Neuron (in vitro differentiated cells): ENCODE measurements around the gene GALNS.

ENCODE experiments used
- H2AFZ ChIP-seq: one replicate; pipeline ENCODE4 v1.6.1; 2013; ENCODE audit warnings: low read depth, mild to moderate bottlenecking, inconsistent platforms, low read length, moderate library complexity
- H3K27me3 ChIP-seq: one replicate; pipeline ENCODE4 v1.6.1; 2013; ENCODE audit warnings: low read length; ENCODE audit not compliant: insufficient read depth
- H3K36me3 ChIP-seq: one replicate; pipeline ENCODE4 v1.6.1; 2013; ENCODE audit warnings: low read length; ENCODE audit not compliant: insufficient read depth
- H3K4me1 ChIP-seq: one replicate; pipeline ENCODE4 v1.6.1; 2013; ENCODE audit warnings: low read length; ENCODE audit not compliant: insufficient read depth
- H3K4me3 ChIP-seq: 2 replicates; pipeline ENCODE4 v1.5.1; 2013; ENCODE audit warnings: mild to moderate bottlenecking, low read length, moderate library complexity
- H3K9me3 ChIP-seq: one replicate; pipeline ENCODE4 v1.6.1; 2013; ENCODE audit warnings: low read length

Gene GALNS

DNA sequence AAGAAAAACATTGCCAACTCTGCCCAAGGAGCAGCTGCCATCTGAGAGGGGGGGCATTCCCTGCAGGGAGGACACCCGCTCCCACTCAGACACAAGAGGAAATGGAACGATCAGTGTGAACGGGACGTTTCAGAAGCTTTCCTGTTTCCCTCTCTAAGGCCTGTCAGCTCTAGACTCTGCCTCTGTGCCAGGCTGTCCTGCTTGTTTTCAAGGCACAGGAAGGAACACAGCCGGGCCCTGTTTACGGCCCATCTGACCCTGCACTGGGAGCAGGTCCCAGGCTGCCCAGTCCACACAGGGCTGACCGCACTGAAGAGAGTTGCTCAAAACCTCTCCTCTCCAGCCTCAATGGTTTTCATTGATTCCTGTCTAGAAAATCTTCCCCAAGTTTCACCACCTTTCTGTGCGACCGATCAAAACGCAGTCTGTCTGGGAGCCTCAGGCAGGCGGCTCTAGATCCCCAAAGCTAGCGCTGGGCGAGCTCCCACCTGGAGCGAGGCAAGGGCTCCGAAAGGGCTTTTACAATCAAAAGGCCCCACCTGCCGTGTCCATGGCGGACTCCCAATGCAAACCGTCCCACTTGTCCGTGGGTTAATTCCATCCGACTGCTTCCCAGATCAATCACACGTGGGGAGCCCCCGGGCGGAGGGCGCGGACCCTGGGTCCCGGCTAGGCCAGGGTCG lies 73.2 kb downstream of the GALNS start:
- Histone ChIP-seq H3K36me3 (no peaks in the 10 kb centered on the region), H3K4me3 (no peak overlapping the region), H3K27me3 (peaks cover 36% of the 10 kb centered on the region), H2AFZ (no peak overlapping the region), H3K9me3 (no peaks in the 10 kb centered on the region), H3K4me1 (no peaks in the 10 kb centered on the region)

DNA sequence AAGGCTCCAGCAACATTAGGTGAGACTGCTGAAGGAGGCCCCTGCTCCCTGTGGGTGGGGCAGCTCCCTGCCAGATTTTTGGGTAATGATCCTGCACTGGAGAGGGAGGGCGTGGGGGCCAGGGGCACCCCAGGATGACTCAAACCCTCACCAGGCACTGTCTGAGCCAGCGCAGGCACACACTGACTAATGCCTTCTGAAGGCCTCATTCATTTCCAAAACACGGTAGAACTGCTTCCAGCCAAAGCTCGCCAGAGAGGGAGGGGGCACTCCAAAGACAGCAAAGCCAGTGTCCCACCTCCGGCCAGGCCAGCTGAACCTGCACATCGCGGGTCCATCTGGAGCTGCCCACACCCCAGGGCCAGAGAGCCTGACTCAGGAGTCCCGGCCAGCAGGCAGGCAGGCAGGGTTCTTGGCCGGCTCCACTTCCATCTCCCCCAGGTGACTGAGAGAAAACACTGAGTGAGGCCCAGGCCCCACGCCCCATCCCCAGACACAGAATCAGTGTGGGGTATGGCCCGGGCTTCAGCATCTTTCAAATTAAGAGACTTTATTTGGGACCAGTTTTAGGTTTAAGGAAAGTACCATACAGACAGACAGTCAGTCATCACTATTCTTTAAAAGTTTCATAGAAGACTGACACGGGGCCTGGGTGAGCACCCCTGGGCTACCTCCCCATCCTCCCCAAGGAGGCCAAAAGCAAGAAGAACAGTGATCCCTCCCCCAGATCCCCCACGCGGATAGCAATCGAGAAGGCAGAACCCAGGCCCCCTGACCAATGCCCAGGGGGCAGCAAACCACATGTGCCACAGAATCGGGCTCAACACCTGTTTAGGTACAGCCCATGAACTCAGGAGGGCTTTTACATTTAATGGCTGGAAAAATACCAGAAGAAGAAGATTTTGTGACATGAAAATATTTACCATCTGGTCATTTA lies 74.0 kb downstream of the GALNS start:
- no peak overlapping the region for H3K4me3 ChIP-seq
- no peaks in the 10 kb centered on the region for H3K9me3 ChIP-seq
- no peaks in the 10 kb centered on the region for H3K4me1 ChIP-seq
- peaks cover 36% of the 10 kb centered on the region for H3K27me3 ChIP-seq
- no peak overlapping the region for H2AFZ ChIP-seq
- H3K36me3 ChIP-seq: no peaks in the 10 kb centered on the region

DNA sequence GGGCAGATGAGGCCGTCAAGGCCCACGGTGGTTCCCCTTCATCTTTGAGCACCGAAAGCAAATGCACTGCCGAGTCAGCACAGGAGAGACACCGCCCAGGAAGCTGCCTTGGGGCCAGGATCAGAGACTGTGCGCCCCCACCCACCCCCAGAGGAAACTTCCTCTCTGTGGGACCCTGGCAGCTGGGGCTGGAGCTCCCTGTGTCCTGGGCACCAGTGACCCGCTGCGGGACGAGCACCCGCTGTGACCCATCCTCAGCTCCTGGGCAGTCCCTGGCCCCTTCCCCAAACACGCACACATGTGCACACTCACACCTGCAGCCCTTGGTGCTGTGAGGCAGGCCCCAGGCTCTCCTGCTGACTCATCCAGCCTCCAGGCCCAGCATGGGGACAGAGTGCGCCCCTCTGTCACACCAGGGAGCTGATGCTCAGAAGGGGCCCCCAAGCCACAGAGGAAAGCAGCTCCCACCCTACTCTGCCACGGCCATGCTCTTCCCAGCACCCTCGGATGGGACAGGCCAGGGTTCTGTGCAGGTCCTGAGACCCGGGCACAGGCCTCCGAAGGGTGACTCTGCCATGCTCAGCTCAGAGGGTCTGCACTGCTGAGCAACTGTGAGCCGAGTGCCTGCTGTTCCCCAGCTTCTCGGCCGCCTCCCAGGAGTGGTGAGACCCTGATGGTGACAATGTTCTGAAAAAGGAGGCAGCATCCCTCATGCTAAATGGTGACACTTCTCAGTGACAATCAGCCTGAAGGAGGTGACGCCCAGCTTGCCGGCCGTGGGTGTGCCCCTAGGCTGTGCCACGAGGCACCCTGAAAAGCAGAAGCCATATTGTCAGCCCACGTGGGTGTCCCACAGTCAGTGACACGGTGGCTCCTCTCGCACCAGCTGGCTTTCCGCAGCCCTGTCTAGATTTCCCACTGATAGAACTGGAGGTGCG lies 75.3 kb downstream of the GALNS start:
- Histone ChIP-seq H2AFZ (no peak overlapping the region), H3K4me1 (no peaks in the 10 kb centered on the region), H3K9me3 (no peaks in the 10 kb centered on the region), H3K27me3 (peaks cover 32% of the 10 kb centered on the region), H3K4me3 (no peak overlapping the region), H3K36me3 (no peaks in the 10 kb centered on the region)

DNA sequence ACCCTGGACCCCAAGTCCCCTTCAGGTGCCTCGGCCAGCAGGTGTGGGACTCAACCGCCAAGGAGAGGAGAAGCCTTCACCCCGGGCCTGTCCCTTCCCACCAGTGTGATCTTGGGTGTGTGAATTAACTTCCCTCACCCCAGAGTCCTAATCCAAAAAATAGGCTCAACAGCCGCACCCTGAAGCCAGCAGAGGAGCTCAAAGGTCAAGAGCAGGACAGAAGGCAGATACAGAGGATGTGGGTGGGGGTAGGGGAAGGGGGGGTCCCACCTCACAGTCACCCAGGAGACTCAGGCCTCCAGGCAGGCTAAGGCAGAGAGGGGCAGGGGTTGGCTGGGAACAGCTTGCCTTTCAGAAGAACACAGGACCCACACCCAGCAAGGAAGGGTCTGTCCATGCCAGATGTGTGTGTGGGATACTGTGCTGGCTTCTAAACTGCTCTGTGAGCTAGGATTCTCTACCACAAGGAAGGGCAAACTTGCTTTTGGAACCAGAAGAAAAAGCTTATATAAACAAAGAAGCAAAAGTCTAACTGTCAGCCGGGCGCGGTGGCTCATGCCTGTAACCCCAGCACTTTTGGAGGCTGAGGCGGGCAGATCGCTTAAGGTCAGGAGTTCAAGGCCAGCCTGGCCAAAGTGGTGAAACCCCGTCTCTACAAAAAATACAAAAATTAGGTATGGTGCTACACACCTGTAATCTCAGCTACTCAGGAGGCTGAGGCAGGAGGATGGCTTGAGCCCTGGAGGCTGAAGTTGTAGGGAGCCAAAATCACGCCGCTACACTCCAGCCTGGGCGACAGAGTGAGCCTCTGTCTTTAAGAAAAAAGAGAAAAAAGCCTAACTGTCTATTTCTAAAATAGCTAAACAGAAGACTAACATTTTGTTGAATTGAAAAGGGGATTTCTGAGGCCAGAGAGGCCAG lies 76.3 kb downstream of the GALNS start:
- no peak overlapping the region for H3K4me3 ChIP-seq
- H3K4me1 ChIP-seq: no peaks in the 10 kb centered on the region
- H3K27me3 ChIP-seq: peaks cover 28% of the 10 kb centered on the region
- no peaks in the 10 kb centered on the region for H3K36me3 ChIP-seq
- H2AFZ ChIP-seq: no peak overlapping the region
- no peaks in the 10 kb centered on the region for H3K9me3 ChIP-seq

DNA sequence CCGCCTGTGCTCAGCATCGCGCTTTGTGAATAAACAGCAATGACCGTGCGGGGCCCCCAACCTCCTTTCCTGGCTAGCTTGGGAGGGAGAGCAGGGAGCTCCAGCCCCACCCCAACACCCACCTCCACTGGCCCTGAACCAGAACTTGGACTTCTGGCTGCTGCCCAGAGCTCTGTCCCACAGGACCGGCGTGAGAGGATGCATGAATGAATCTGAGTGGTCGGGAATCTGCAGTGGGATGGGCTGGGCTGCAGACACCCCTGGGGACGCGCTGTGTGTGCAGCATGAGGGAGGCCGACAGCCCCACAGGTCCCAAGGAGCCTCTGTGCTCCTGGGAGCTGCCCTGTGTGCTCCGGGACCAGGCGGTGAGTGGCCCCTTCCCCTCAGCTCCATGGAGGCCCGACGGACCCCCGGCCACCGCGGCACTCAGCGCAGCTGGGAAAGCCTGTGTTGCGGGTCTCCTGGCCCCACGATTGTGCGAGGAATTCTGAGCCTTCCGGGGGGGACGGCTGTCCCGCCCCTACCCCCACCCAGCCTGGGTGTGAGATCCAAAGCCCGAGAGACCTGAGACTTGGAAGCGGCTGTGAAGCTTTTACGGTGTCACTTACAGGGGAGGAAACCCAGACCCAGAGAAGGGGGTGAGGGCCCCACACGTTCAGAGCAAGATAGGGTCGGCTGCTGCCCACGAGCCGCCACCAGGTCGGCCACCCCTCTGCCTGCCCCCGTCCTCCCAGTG lies 77.2 kb downstream of the GALNS start:
- no peaks in the 10 kb centered on the region for H3K9me3 ChIP-seq
- no peak overlapping the region for H2AFZ ChIP-seq
- no peak overlapping the region for H3K4me3 ChIP-seq
- no peaks in the 10 kb centered on the region for H3K36me3 ChIP-seq
- H3K4me1 ChIP-seq: no peaks in the 10 kb centered on the region
- peaks cover 28% of the 10 kb centered on the region for H3K27me3 ChIP-seq

DNA sequence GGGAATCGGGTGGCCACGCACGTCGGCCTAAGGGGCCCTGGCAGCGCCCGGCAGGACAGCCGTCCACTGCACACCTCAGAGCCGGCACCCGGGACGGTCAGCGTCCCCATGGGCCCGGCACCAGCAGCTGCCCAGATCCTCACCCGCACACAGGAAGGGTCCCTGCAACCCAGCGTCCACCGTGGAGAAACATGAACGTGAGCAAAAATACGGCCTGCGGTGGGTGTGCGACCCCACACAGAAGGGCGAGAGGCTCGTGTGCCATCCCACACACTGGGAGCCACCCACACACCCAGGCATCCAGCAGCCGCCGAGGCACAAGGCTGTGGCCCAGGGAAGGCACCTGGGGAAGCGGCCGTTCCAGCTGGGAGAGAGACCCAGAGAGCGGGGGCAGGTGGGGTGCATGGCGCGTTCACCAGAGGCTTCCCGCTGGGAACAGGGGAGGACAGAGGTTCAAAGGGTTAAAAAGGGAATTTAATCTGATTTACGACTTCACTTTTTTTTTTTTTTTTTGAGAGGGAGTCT lies 78.1 kb downstream of the GALNS start:
- Histone ChIP-seq H3K4me3 (no peak overlapping the region), H3K27me3 (peaks cover 22% of the 10 kb centered on the region), H3K4me1 (peaks cover 4% of the 10 kb centered on the region), H3K9me3 (no peaks in the 10 kb centered on the region), H3K36me3 (no peaks in the 10 kb centered on the region), H2AFZ (no peak overlapping the region)

DNA sequence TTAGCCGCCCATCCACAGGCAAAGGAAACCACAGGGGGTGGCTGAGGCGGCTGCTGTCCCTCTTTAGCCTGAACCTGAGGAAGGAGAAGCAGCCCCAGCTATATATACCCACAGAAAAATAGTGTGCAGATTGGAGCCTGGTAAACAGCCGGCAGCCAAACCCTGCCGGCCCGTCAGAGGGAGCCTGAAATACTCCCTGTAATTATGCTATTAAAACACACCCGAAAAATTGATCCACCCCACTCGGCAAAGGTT lies 78.5 kb downstream of the GALNS start:
- Histone ChIP-seq H3K27me3 (peaks cover 18% of the 10 kb centered on the region), H3K9me3 (no peaks in the 10 kb centered on the region), H3K4me1 (peaks cover 9% of the 10 kb centered on the region), H3K4me3 (no peak overlapping the region), H2AFZ (no peak overlapping the region), H3K36me3 (no peaks in the 10 kb centered on the region)

DNA sequence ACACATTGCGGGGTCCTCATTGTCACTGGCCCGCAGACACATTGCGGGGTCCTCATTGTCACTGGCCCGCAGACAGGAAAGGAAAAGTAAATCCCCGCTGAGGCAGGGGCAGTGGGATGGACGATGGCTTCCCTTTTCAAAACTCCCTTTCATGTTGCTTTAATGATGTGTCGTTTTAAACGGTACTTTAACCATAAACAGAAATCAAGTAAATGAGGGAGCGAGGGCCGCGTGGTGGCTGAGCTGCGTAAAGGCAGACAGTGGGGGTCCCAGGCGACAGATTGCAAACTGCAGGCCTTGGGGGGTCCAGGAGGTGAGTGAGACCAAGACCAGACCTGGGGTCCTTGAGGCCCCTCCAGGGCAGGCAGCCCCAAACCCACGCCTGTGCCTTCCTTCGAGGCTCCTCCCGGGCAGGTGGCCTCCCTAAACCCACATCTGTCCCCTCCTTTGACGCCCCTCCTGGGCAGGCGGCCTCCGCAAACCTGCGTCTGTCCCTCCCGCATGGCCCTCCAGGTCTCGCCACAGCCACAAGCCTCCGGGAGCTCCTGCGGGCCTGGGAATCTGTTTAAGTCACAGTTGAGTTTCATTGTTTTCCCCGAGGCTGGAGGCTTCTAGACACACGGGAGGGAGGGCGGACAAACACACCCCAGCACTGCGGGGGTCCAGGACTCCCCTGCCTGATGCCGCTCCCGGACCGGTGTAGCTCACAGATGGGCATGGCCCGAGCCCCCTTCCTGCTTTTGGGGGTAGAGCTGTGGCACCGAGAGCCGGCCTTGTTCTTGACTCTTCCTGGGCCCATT lies 79.1 kb downstream of the GALNS start:
- Histone ChIP-seq H2AFZ (no peak overlapping the region), H3K27me3 (peaks cover 13% of the 10 kb centered on the region), H3K4me3 (no peak overlapping the region), H3K9me3 (no peaks in the 10 kb centered on the region), H3K36me3 (no peaks in the 10 kb centered on the region), H3K4me1 (peaks cover 12% of the 10 kb centered on the region)

DNA sequence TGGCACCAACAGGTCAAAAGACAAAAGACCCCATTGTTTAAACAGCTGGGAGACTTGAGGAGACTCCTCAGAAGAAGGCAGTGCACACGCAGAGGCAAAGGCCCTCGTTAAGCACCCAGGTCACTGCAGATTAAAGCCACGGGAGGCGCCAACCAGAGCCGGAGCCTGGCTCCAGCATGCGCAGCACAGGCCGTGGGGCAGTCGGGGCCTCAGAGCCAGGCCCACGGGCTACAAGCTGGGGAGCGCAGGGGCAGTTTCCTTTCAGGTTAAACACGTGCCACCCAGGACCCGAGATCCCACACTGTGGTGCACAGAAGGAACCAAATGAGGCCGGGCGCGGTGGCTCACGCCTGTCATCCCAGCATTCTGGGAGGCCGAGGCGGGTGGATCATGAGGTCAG lies 80.9 kb downstream of the GALNS start:
- H3K36me3 ChIP-seq: no peaks in the 10 kb centered on the region
- no peaks in the 10 kb centered on the region for H3K27me3 ChIP-seq
- no peak overlapping the region for H3K4me3 ChIP-seq
- H3K9me3 ChIP-seq: no peaks in the 10 kb centered on the region
- H2AFZ ChIP-seq: no peak overlapping the region
- H3K4me1 ChIP-seq: peaks cover 15% of the 10 kb centered on the region

DNA sequence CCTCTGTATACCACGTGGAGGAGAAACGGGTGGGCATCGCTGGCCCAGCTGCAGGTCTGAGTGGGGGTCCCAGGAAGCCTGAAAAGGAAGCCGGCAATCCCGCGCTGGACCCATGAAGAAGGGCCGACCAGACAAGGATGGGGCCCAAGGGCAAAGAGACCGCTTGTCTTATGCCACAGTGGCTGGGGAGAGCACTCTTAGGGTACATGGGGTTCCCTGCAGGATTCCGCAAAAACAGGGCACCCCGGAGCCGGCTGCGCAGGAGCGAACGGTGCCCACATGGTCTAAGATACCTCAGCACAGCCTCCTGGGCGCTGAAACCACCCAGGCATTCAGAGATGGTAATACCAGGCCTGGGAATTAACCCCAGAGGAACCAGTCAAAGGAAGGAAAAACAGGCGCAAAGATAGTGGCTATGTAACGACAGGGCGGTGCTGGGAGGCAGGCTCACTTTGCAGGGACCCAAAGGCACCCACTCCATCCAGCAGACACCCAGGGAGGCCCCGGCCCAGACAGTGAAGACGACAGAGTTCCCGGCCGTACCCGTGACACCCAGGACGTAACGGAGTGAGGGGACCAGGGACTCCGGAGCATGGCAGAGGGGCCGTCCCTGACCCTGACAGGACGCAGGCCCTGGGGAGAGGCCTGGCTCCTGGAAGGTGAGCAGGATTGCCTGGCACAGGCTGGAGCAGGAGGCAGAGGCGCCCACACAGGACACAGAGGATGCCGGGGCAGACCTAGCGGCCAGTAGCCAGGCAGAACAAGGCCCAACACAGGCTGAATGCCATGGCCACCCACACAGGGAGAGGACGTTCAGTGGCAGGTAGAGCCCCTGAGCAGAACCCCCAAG lies 82.0 kb downstream of the GALNS start:
- Histone ChIP-seq H2AFZ (no peak overlapping the region), H3K27me3 (no peaks in the 10 kb centered on the region), H3K4me1 (peaks cover 17% of the 10 kb centered on the region), H3K9me3 (no peaks in the 10 kb centered on the region), H3K36me3 (no peaks in the 10 kb centered on the region), H3K4me3 (no peak overlapping the region)
